NT2/D1 (cell line): ENCODE results near the gene RHBG.

ENCODE experiments used
- DNase-seq: peaks from one replicate; pipeline ENCODE4 v3.0.0-alpha.2; 2011; ENCODE audit warnings: low read depth, low spot score
- H3K27me3 ChIP-seq: 2 replicates; pipeline ENCODE4 v1.6.0; 2011; ENCODE audit warnings: mild to moderate bottlenecking; ENCODE audit not compliant: insufficient read length, insufficient read depth
- H3K36me3 ChIP-seq: 2 replicates; pipeline ENCODE4 v1.6.1; 2011; ENCODE audit warnings: mild to moderate bottlenecking, low read length, mixed read lengths; ENCODE audit not compliant: insufficient read depth, insufficient read length
- H3K4me1 ChIP-seq: 2 replicates; pipeline ENCODE4 v1.5.1; 2011; ENCODE audit not compliant: insufficient read depth, insufficient read length
- H3K4me3 ChIP-seq: 2 replicates; pipeline ENCODE4 v1.5.1; 2011; ENCODE audit warnings: low read depth; ENCODE audit not compliant: insufficient read length
- H3K9ac ChIP-seq: 2 replicates; pipeline ENCODE4 v1.6.0; 2011; ENCODE audit warnings: low read depth; ENCODE audit not compliant: insufficient read length
- H3K9me3 ChIP-seq: 2 replicates; pipeline ENCODE4 v1.5.1; 2011; ENCODE audit warnings: mild to moderate bottlenecking, low read length; ENCODE audit not compliant: insufficient read depth
- SUZ12 ChIP-seq: IDR thresholded peaks from 2 replicates; pipeline ENCODE4 v1.6.1; 2011; ENCODE audit not compliant: insufficient read length, insufficient read depth; ENCODE audit errors: extremely low read depth
- YY1 ChIP-seq: IDR thresholded peaks from 2 replicates; pipeline ENCODE4 v1.6.1; 2011; ENCODE audit not compliant: insufficient read length, insufficient read depth
- ZNF274 ChIP-seq: IDR thresholded peaks from 2 replicates; pipeline ENCODE4 v1.6.1; 2011; ENCODE audit warnings: mild to moderate bottlenecking, low read depth, low read length

Gene RHBG

GRCh38 chr1:156356262-156356874 lies 12.6 kb upstream of the RHBG start:
- DNase-seq = no peak
- H3K9me3 ChIP-seq = no peaks in the 10 kb centered on the region; the same call in 1 of the 2 replicates
- peak overlapping the region; percentile 58 for H3K9ac ChIP-seq
- H3K27me3 ChIP-seq = peaks cover 7% of the 10 kb centered on the region
- H3K4me1 ChIP-seq = no peaks in the 10 kb centered on the region
- TF ChIP-seq SUZ12 (no peak), YY1 (no peak), ZNF274 (no peak)
- H3K36me3 ChIP-seq = no peaks in the 10 kb centered on the region
- no peak overlapping the region for H3K4me3 ChIP-seq

GRCh38 chr1:156356875-156357534 lies 12.0 kb upstream of the RHBG start:
- peak overlapping the region; percentile 58 for H3K9ac ChIP-seq
- no peaks in the 10 kb centered on the region; the same call in 1 of the 2 replicates for H3K9me3 ChIP-seq
- peak; percentile 78 for DNase-seq
- no peak for TF ChIP-seq YY1
- TF ChIP-seq ZNF274 = no peak
- TF ChIP-seq SUZ12 = no peak
- no peaks in the 10 kb centered on the region for H3K4me1 ChIP-seq
- H3K36me3 ChIP-seq = no peaks in the 10 kb centered on the region
- H3K27me3 ChIP-seq = peaks cover 7% of the 10 kb centered on the region
- H3K4me3 ChIP-seq = no peak overlapping the region

- no peak for DNase-seq
- no peaks in the 10 kb centered on the region for H3K4me1 ChIP-seq
- no peaks in the 10 kb centered on the region; the same call in 1 of the 2 replicates for H3K9me3 ChIP-seq
- TF ChIP-seq SUZ12 (no peak), ZNF274 (no peak), YY1 (no peak)
- H3K27me3 ChIP-seq = peaks cover 7% of the 10 kb centered on the region
- no peak overlapping the region for H3K4me3 ChIP-seq
- H3K9ac ChIP-seq = no peak overlapping the region
- H3K36me3 ChIP-seq = no peaks in the 10 kb centered on the region
Measured at GRCh38 chr1:156357977-156358376, 11.0 kb upstream of the RHBG start.

- DNase-seq = no peak
- TF ChIP-seq ZNF274 (no peak), SUZ12 (no peak), YY1 (no peak)
- Histone ChIP-seq H3K36me3 (no peaks in the 10 kb centered on the region), H3K4me3 (no peak overlapping the region), H3K27me3 (peaks cover 7% of the 10 kb centered on the region), H3K4me1 (no peaks in the 10 kb centered on the region), H3K9ac (no peak overlapping the region), H3K9me3 (no peaks in the 10 kb centered on the region; the same call in 1 of the 2 replicates)
Measured at GRCh38 chr1:156358641-156359040, 10.4 kb upstream of the RHBG start.

GRCh38 chr1:156359249-156359648 lies 9.8 kb upstream of the RHBG start:
- Histone ChIP-seq H3K27me3 (peaks cover 7% of the 10 kb centered on the region), H3K9me3 (no peaks in the 10 kb centered on the region; the same call in 1 of the 2 replicates), H3K4me3 (no peak overlapping the region), H3K9ac (no peak overlapping the region), H3K4me1 (no peaks in the 10 kb centered on the region), H3K36me3 (no peaks in the 10 kb centered on the region)
- TF ChIP-seq SUZ12 (no peak), ZNF274 (no peak), YY1 (no peak)
- DNase-seq = no peak

- H3K4me1 ChIP-seq = no peaks in the 10 kb centered on the region
Measured at GRCh38 chr1:156359973-156360372, 9.0 kb upstream of the RHBG start.

GRCh38 chr1:156360534-156360933 lies 8.5 kb upstream of the RHBG start:
- no peak for TF ChIP-seq SUZ12
- TF ChIP-seq ZNF274 = no peak
- TF ChIP-seq YY1 = no peak
- Histone ChIP-seq H3K9me3 (no peaks in the 10 kb centered on the region), H3K27me3 (peaks cover 7% of the 10 kb centered on the region), H3K9ac (no peak overlapping the region), H3K36me3 (no peaks in the 10 kb centered on the region), H3K4me1 (no peaks in the 10 kb centered on the region), H3K4me3 (no peak overlapping the region)
- DNase-seq = no peak

More at GRCh38 chr1:156359973-156360372, 9.0 kb upstream of the RHBG start:
- H3K9me3 ChIP-seq = no peaks in the 10 kb centered on the region; the same call in 1 of the 2 replicates
- H3K4me3 ChIP-seq = no peak overlapping the region
- no peaks in the 10 kb centered on the region for H3K36me3 ChIP-seq
- no peak overlapping the region for H3K9ac ChIP-seq
- peaks cover 7% of the 10 kb centered on the region for H3K27me3 ChIP-seq
- peak; percentile 46 for DNase-seq
- TF ChIP-seq ZNF274 (no peak), YY1 (no peak), SUZ12 (no peak)
